Measurements from ENCODE around the gene CAPZA1.

The CAPZA1 gene

DNA sequence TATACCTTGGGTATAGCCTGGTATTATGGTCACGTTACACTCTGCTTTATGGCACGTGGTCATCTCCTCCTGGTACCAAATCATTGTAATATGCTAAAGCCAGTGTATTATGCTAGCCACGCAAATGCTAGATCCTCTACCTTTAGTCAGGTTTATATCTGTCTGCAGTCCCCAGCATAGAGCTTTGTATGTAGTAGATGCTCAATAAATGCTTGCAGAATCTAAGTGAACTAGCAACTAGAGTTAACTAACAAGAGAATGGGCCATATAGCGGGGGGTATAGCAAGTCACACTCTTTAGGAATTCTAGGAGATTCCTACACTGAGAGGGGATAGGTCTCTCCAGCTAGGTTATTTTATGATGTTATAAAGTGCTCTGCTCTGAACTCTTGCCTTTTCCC, 57.9 kb downstream of the CAPZA1 start:
- no peak for DNase-seq (ENCODE audit: low spot score)

DNA sequence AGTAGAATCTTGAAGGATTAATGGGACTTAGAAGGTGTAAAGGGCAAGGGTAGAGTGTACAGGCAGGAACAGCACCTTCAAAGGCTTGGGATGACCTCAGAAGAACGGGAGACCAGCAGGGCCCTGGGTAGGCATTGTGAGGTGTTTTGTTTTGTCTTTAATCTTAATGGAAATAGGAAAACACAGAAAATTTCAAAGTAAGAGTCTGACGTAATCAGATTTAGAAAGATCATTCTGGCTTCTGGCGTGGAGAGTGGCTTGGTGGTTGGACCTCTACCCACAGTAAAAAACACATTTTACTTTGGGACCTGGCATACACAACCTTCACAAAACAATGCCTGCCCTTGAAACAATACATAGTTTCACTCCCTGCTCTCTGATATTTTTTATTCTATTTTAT, 59.0 kb downstream of the CAPZA1 start:
- DNase-seq (ENCODE audit: low spot score), result no peak

DNA sequence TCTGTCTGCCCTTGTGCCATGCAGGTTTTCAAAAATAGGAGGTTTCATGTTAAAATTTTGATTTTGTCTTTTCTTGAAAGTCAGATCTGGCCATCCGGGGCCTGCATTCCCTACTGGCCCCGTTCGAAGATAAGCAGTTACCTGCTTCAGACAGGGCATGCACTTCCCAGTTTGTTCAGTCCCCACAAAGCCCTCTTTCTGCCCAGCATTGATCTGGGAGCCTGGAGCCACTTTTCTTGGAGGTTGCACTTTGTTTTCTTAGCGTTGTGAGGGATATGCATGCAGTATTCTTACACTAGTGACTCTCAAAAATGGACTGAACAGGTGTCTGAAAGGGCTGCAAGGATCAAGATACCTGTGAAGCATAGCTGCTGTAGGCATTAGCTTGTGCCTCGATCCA, 66.3 kb downstream of the CAPZA1 start:
- no peak for DNase-seq (ENCODE audit: low spot score)

DNA sequence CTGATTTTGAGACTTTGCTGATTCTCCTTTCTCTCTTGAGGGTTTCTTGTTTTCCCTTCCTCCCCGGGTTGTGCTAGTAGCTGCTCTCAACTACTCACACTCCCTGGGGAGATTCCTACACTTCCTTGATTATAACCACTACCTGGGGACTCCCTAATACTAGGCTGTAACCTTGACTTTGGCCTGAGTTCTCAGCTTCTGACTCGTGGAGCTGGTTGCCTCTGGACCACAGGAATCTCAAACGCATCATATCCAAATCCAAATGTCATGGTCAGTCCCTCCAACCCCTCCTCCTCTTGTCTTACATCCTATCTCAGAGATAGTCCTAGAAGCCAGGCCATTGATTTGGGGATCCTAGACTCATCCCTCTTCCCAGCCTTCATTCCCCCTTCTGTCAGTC, 66.8 kb downstream of the CAPZA1 start:
- DNase-seq (ENCODE audit: low spot score), result no peak

DNA sequence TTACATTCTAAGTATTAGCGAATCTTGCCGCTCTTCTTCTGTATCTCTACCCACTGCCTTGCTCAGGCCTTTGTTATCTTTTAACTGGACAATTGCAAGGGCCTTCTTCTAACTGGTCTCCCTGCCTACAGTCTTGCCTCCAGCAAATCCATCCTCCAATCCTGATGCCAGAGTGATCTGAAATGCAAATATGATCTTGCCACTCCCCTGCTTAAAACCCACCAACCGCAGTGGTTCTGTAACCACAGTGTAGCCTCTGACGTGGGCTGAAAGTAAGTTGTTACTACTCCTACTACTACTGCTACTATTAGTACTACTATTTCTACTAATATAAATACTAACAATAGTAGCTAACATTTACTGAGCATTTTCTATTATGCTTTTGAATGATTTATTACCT, 67.2 kb downstream of the CAPZA1 start:
- DNase-seq (ENCODE audit: low spot score), result no peak

DNA sequence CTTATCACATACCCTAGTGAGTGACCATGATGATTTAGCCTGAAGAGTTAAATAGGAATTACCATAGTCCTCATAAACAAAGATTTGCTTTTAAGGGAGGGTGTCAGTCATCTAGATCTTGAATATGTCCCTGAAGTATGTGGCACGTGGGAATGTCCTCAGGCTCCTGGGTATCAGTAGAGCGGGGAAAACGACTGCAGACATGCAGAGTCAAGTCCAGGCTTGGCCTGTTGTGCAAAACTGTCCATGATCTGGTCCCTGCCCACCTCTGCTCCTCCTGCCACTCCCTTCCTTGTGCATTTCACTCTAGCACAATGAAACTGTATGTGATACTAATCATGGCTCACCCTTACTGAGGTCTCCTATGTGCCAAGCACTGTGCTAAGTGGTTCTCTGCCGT, 67.7 kb downstream of the CAPZA1 start:
- DNase-seq (ENCODE audit: low spot score), result no peak

DNA sequence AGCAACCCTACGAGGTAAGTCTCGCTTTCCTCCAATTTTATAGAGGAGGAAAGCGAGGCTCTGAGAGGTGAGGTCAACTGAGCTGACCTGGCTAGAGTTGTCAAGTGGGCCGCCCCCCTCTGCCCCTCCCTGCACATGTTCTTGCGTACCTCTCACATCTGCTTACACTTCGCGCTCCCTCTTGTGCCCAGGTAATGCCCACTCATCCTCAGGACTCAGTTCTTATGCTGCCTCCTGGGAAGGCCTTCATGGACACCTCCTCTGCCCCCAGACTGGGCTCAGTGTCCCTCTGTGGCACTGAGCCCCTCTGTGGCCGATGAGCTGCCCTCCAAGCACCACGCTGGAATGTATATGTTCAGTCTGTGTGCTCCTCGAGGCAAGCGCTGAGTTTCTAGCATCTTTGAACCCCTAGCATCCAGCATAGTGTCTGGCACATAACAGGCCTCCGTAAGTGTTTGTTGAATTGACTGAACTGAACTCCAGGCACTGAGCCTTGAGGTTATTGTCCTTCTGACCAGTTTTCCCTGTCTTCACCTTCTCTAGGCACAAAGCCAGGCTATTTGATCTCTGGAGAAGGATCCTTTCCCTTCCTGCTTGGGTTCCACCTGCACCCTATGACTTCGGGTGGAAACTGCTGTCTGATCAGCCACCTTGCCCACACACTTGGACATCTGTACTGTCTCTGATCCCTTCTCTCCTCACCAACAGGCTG, 68.3 kb downstream of the CAPZA1 start:
- no peak for DNase-seq (ENCODE audit: low spot score)

DNA sequence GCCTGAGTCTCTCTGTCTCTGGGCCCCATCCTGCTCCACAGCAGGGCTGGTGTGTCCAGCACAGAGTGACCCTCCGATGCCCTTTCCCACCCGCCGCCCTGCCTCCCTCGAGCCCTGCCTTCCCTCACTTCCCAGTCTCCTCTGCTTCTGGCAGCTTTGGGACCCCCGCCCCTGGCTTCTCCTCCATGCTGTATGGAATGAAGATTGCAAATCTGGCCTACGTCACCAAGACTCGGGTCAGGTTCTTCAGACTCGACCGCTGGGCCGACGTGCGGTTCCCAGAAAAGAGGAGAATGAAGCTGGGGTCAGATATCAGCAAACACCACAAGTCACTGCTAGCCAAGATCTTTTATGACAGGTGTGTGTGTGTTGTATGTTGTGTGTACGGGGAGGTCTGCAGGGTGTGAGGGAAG, 69.2 kb downstream of the CAPZA1 start:
- no peak for DNase-seq (ENCODE audit: low spot score)

DNA sequence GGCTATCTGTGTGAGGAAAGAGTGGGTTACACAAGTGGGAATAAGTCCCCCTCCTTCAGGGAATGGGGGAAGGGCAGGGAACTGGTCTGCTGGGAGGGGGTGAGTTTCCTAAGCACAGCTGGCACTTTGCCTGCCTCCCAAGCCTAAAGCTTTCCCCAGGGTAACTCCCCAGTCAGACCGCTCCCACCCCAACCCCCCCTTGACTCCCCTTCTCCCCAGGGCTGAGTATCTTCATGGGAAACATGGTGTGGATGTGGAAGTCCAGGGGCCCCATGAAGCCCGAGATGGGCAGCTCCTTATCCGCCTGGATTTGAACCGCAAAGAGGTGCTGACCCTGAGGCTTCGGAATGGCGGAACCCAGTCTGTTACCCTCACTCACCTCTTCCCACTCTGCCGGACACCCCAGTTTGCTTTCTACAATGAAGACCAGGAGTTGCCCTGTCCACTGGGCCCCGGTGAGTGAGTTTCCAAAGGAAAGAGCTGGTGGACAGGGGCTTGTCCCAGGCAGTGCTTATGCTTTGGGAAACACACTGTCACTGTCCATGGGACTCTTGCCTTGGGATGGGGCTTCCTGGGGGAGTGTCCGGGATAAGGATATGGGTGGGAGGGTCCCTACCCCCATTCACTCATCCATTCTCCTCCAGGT, 69.7 kb downstream of the CAPZA1 start:
- DNase-seq (ENCODE audit: low spot score), result no peak

DNA sequence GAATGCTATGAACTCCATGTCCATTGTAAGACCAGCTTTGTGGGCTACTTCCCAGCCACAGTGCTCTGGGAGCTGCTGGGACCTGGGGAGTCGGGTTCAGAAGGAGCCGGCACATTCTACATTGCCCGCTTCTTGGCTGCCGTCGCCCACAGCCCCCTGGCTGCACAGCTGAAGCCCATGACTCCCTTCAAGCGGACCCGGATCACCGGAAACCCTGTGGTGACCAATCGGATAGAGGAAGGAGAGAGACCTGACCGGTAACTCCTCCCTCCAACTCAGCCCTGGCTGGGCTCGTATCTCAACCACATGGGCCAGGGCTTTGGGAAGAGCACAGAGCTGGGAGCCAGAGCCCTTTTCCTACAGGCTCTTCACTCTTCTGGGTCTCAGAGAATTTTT, 70.2 kb downstream of the CAPZA1 start:
- DNase-seq (ENCODE audit: low spot score), result no peak

DNA sequence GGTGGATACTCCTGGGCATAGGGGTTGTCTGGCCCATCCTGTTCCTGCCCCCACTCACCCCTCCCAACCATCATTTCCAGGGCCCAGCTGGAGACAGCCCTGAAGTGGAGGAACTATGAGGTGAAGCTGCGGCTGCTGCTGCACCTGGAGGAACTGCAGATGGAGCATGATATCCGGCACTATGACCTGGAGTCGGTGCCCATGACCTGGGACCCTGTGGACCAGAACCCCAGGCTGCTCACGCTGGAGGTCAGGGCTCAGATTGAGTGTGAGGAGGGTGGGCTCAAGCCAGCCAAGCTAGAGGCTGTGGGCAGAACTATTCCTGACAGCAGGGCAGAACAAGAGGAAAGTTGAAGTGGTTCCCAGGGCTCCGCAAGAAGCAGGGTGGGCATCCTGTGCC, 73.0 kb downstream of the CAPZA1 start:
- DNase-seq (ENCODE audit: low spot score), result no peak

DNA sequence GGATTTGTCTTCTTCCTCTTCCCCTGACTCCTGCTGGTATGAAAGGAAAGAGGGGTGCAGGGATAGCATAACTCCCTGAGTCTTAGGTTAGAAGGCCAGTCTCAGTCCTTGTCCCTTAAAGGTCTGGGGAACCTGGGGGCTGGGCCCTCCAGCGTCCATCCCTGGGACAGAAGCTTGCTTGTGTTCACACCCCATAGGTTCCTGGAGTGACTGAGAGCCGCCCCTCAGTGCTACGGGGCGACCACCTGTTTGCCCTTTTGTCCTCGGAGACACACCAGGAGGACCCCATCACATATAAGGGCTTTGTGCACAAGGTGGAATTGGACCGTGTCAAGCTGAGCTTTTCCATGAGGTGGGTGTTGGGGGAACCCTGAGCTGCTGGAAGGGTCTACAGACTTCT, 74.2 kb downstream of the CAPZA1 start:
- no peak for DNase-seq (ENCODE audit: low spot score)

DNA sequence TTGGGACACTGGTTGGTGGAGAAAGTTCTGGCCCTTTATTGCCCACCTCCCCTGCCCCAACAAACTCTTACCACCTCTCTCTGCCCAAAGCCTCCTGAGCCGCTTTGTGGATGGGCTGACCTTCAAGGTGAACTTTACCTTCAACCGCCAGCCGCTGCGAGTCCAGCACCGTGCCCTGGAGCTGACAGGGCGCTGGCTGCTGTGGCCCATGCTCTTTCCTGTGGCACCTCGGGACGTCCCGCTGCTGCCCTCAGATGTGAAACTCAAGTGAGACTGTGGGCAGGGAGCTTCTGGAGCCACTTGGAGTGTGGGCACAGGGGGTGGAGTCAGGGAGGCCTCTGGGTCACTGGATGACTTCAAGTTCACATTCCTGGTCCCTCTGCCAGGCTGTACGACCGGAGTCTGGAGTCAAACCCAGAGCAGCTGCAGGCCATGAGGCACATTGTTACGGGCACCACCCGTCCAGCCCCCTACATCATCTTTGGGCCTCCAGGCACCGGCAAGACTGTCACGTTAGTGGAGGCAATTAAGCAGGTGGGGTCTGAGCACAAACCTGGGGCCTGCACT, 74.8 kb downstream of the CAPZA1 start:
- no peak for DNase-seq (ENCODE audit: low spot score)

DNA sequence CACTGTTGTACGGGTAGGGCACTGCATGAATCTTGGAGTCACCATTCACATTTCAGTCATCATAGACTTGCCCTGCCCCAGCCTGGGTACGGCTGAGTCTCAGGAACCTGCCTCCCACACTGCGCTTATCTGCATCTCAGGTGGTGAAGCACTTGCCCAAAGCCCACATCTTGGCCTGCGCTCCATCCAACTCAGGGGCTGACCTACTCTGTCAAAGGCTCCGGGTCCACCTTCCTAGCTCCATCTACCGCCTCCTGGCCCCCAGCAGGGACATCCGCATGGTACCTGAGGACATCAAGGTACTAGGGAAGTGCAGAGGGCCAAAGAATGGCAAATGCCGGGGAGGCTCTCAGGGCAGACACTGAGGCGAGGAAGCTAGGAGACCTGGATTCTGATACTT, 75.6 kb downstream of the CAPZA1 start:
- DNase-seq (ENCODE audit: low spot score), result no peak

DNA sequence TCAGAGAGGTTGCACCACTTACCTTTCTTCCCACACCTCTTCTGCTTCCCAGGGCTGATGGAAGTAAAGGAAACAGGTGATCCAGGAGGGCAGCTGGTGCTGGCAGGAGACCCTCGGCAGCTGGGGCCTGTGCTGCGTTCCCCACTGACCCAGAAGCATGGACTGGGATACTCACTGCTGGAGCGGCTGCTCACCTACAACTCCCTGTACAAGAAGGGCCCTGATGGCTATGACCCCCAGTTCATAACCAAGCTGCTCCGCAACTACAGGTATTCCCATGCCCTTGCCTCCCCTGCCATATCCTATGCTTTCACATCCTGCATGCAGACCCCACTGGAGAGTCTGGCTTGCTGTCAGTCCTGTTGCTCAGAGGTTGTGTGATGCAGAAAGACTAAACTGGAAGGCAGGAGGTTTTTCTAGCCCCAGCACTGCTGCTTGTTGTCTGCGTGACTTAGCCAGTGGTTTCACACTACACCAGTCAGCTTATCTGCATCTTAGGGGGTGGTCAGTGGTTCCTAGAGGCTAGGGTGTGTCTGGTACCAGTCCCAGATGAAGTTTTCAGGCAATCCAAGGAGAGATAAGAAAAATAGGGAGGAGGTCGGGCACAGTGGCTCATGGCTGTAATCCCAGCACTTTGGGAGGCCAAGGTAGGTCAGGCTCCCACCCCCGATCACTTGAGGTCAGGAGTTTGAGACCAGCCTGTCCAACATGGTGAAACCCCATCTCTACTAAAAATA, 77.1 kb downstream of the CAPZA1 start:
- DNase-seq (ENCODE audit: low spot score), result no peak

DNA sequence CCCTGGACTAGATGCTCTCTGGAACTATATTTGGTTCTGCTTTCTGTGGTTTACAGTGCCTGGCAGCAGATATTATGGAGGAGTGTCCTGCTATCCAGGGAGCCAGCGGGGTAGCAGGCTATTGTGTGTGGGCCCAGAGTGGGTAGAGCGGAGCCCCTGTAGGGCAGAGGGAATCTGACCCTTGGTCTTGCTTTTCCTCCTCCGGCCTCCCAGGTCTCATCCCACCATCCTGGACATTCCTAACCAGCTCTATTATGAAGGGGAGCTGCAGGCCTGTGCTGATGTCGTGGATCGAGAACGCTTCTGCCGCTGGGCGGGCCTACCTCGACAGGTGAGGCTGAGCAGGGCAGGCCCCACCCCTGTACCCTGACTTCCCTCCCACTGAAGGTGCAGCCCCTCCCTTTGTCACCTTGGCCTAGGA, 78.2 kb downstream of the CAPZA1 start:
- DNase-seq (ENCODE audit: low spot score), result no peak

DNA sequence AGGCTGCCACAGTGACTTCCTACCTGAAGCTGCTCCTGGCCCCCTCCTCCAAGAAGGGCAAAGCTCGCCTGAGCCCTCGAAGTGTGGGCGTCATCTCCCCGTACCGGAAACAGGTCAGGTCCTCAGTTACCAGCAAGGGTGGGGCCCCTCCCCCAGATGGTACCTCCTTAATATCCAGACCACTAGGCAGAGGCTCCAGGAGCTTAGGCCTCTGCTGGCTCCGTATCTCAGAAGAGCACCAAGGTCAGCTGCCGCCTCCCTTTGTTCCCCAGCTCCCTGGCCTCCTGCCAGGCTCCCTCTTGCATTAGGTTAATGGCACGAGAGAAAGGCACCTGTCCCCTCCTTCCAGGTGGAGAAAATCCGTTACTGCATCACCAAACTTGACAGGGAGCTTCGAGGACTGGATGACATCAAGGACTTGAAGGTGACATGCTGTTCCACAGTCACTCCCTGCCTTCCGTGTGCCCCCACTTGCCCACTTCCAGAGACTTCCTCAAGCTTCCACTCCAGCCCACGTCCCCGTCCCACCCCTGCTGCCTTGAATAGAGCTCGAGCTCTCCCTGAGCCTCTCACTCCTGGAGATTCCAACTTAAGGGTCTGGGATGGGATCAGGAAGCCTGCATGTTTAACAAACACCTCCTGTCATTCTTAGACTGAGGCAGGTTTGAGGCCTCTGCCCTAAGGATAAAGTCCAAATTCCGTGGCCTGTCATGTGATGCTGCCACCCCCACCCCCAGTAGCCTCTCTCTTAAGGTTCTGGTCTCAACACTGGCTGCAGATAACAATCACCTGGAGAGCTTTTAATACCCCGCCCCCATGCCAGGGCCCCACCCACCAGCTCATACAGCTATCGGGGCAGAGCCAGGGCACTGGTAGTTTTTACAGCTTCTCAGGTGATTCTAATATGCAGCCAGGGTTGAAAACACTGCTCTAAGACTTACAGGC, 79.0 kb downstream of the CAPZA1 start:
- DNase-seq (ENCODE audit: low spot score), result no peak

DNA sequence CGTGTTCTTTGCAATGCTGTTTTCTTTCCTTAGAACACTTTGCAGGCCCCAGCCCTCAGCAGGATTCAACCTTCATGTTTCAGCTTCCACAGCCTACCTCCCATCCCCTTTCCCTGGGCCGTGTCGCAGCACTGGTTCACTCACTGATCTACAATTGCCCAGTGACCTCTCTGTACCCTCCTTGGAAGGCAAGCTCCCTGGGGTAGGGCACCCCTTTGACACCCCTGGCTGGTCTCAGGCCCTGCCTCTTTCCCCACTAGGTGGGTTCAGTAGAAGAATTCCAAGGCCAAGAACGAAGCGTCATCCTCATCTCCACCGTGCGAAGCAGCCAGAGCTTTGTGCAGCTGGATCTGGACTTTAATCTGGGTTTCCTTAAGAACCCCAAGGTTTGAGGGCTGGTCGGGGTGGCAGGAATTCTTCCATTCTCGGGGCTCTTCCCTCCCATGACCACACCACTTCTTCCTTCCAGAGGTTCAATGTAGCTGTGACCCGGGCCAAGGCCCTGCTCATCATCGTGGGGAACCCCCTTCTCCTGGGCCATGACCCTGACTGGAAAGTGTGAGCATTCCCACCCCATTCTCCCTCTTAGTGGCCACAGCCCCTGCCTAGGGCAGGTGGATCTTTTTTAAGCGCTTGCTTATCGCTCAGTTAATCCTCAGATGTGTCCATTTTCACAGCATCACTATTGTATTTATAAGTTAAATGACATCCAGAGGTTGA, 80.0 kb downstream of the CAPZA1 start:
- no peak for DNase-seq (ENCODE audit: low spot score)

DNA sequence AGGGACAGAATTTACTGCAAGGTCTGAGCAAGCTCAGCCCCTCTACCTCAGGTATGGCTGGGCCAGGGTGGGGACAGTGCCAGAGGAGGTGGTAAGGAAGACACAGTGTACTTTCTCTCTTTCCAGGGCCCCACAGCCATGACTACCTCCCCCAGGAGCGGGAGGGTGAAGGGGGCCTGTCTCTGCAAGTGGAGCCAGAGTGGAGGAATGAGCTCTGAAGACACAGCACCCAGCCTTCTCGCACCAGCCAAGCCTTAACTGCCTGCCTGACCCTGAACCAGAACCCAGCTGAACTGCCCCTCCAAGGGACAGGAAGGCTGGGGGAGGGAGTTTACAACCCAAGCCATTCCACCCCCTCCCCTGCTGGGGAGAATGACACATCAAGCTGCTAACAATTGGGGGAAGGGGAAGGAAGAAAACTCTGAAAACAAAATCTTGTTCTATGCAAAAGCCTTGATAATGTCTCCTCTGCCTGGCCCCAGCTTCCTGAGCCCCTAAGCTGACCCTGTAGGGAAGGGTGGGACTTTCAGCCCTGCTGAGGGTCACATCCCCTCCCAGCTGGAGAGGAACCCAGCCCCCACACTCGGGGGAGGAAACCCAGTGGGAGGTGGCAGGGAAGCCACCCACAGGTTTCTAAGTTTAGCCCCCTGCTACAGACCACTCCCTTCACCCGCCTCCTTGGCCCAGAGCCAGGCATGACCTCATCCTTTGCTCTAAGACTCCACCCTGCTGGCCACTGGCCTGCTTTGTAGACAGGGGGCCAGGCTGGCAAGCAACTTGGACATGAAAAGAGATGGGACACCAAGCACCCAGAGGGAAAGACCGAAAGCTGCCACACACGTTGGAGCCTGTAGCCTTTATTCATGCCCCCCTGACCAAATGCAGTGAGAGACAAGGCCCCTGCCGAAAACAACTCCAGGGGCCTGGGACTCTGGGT, 80.9 kb downstream of the CAPZA1 start:
- DNase-seq (ENCODE audit: low spot score), result peak; percentile 77

Data from cerebellar cortex (tissue), 1 donor.